Measurements from ENCODE around the gene NLRC3. TPM values are rescaled to one million over a fixed set of nuclear protein-coding genes. Genes with fewer than 3 reads are reported as not detected.

NLRC3 gene
- total RNA-seq, 4 donors from 2014 or later = 0.70 to 4.0 (median 1.8) TPM

GRCh38 chr16:3536851-3537250 is 40.4 kb downstream of the NLRC3 start:
- intact Hi-C loops (cut with DNase I) = no loop called here
- H3K36me3 ChIP-seq = peaks cover 0 to 80% (median 4%) of the 10 kb centered on the region in 3 donors
- H3K27ac ChIP-seq = peak overlapping the region in 1 of 4 donors; percentile 15
- no peak overlapping the region for H3K4me3 ChIP-seq
- no peaks in the 10 kb centered on the region for H3K27me3 ChIP-seq
- TF ChIP-seq POLR2A (IDR thresholded peaks at IDR 0.05) (no peak), CTCF (IDR thresholded peaks at IDR 0.05) (no peak)
- H3K9me3 ChIP-seq = no peaks in the 10 kb centered on the region
- no peak for DNase-seq
- H3K4me1 ChIP-seq = peaks cover 0 to 19% (median 0%) of the 10 kb centered on the region in 3 donors
- WGBS, 2 donors = 56 to 60% methylated on average over 4 of the region's 4 CpGs

- peak overlapping the region in 1 of 4 donors; percentile 15 for H3K27ac ChIP-seq
Measured at GRCh38 chr16:3536271-3536731, 40.9 kb downstream of the NLRC3 start.

GRCh38 chr16:3534126-3534525 is 43.1 kb downstream of the NLRC3 start:
- intact Hi-C loops (cut with DNase I) = no loop called here
- peaks cover 0 to 73% (median 10%) of the 10 kb centered on the region in 3 donors for H3K36me3 ChIP-seq

More at GRCh38 chr16:3536271-3536731, 40.9 kb downstream of the NLRC3 start:
- no peak for TF ChIP-seq POLR2A (IDR thresholded peaks at IDR 0.05)
- TF ChIP-seq CTCF (IDR thresholded peaks at IDR 0.05) = no peak
- H3K4me3 ChIP-seq = no peak overlapping the region
- 24 to 56% methylated on average over 3 of the region's 3 CpGs for WGBS, 2 donors
- intact Hi-C loops (cut with DNase I) = no loop called here
- no peaks in the 10 kb centered on the region for H3K9me3 ChIP-seq
- H3K27me3 ChIP-seq = no peaks in the 10 kb centered on the region
- H3K4me1 ChIP-seq = peaks cover 0 to 19% (median 0%) of the 10 kb centered on the region in 3 donors
- DNase-seq = no peak
- H3K36me3 ChIP-seq = peaks cover 0 to 80% (median 4%) of the 10 kb centered on the region in 3 donors

GRCh38 chr16:3532741-3533140 is 44.5 kb downstream of the NLRC3 start:
- WGBS, 2 donors = 96 to 97% methylated on average over 10 to 12 of the region's 12 CpGs
- DNase-seq = no peak
- Histone ChIP-seq H3K9me3 (no peaks in the 10 kb centered on the region), H3K4me1 (peaks cover 0 to 19% (median 0%) of the 10 kb centered on the region in 3 donors), H3K27me3 (no peaks in the 10 kb centered on the region), H3K4me3 (no peak overlapping the region), H3K36me3 (peaks cover 0 to 80% (median 10%) of the 10 kb centered on the region in 3 donors), H3K27ac (no peak overlapping the region)
- intact Hi-C loops (cut with DNase I) = no loop called here
- no peak for TF ChIP-seq POLR2A (IDR thresholded peaks at IDR 0.05)
- TF ChIP-seq CTCF (IDR thresholded peaks at IDR 0.05) = no peak

More at GRCh38 chr16:3534126-3534525, 43.1 kb downstream of the NLRC3 start:
- no peaks in the 10 kb centered on the region for H3K9me3 ChIP-seq
- TF ChIP-seq POLR2A (IDR thresholded peaks at IDR 0.05) (no peak), CTCF (IDR thresholded peaks at IDR 0.05) (no peak)
- no peak for DNase-seq
- 94 to 95% methylated on average over 10 of the region's 10 CpGs for WGBS, 2 donors
- H3K27me3 ChIP-seq = no peaks in the 10 kb centered on the region
- no peak overlapping the region for H3K4me3 ChIP-seq
- H3K4me1 ChIP-seq = peaks cover 0 to 19% (median 0%) of the 10 kb centered on the region in 3 donors
- no peak overlapping the region for H3K27ac ChIP-seq

- Histone ChIP-seq H3K9me3 (no peaks in the 10 kb centered on the region), H3K36me3 (peaks cover 0 to 79% (median 11%) of the 10 kb centered on the region in 3 donors), H3K27me3 (no peaks in the 10 kb centered on the region), H3K4me3 (no peak overlapping the region), H3K4me1 (peaks cover 0 to 3% (median 0%) of the 10 kb centered on the region in 3 donors), H3K27ac (no peak overlapping the region)
- DNase-seq = no peak
- 86 to 93% methylated on average over 12 of the region's 12 CpGs for WGBS, 2 donors
- intact Hi-C loops (cut with DNase I) = no loop called here
- TF ChIP-seq POLR2A (IDR thresholded peaks at IDR 0.05) (no peak), CTCF (IDR thresholded peaks at IDR 0.05) (no peak)
Measured at GRCh38 chr16:3530371-3530914, 46.8 kb downstream of the NLRC3 start.

Data from esophagus squamous epithelium (tissue), 5 donors.